SU-DHL-6 (cell line): ENCODE results near the gene CHP1.

ENCODE experiments used
- EZH2phosphoT487 ChIP-seq: fragments of 200-600 bp; sonication (generic), shearing (Covaris generic); conservative IDR thresholded peaks from 2 replicates; pipeline ENCODE4 v1.6.1; 2018; ENCODE audit warnings: mild to moderate bottlenecking, antibody characterized with exemption, low read length, moderate library complexity, mixed read lengths
- TF ChIP-seq, protein P1 (sequence below): fragments of 200-600 bp; sonication (generic); IDR thresholded peaks from one replicate; pipeline ENCODE4 v1.5.1; 2017; ENCODE audit warnings: antibody characterized with exemption, mild to moderate bottlenecking, low read length, moderate library complexity; ENCODE audit not compliant: insufficient read depth, poor library complexity, severe bottlenecking

DNA sequence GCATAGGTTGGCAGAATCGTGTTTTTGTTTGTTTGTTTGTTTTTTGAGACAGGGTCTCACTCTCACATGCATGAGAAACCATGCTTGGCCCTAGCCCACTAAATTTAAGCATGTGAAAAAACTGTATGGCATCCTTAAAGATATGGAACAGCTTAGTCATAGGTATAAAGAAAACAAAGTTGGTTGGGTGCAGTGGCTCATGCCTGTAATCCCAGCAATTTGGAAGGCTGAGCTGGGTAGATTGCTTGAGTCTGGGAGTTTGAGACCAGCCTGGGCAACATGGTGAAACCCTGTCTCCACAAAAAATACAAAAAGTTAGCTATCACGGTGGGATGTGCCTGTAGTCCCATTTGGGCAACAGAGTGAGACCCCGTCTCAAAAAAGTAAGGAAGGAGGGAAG, 25.8 kb upstream of the CHP1 start:
- TF ChIP-seq, protein P1, sequence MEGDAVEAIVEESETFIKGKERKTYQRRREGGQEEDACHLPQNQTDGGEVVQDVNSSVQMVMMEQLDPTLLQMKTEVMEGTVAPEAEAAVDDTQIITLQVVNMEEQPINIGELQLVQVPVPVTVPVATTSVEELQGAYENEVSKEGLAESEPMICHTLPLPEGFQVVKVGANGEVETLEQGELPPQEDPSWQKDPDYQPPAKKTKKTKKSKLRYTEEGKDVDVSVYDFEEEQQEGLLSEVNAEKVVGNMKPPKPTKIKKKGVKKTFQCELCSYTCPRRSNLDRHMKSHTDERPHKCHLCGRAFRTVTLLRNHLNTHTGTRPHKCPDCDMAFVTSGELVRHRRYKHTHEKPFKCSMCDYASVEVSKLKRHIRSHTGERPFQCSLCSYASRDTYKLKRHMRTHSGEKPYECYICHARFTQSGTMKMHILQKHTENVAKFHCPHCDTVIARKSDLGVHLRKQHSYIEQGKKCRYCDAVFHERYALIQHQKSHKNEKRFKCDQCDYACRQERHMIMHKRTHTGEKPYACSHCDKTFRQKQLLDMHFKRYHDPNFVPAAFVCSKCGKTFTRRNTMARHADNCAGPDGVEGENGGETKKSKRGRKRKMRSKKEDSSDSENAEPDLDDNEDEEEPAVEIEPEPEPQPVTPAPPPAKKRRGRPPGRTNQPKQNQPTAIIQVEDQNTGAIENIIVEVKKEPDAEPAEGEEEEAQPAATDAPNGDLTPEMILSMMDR: no peak
- no peak for TF ChIP-seq EZH2phosphoT487
